Endodermal cell (in vitro differentiated cells): ENCODE results near the gene SERTM1. TPM values are rescaled to one million over a fixed set of nuclear protein-coding genes. Genes with fewer than 3 reads are reported as not detected.

Experiments
- DNase-seq: peaks from one replicate; pipeline ENCODE4 v3.0.0-alpha.2; 2017
- H3K27ac ChIP-seq: 2 replicates; pipeline ENCODE4 v1.5.1; 2013; ENCODE audit warnings: mild to moderate bottlenecking, low read depth, low read length, moderate library complexity
- H3K27me3 ChIP-seq: 2 replicates; pipeline ENCODE4 v1.6.1; 2013; ENCODE audit warnings: mild to moderate bottlenecking, low read length, moderate library complexity; ENCODE audit not compliant: insufficient read depth, control insufficient read depth, poor library complexity, severe bottlenecking
- H3K36me3 ChIP-seq: 2 replicates; pipeline ENCODE4 v1.7.0; 2013; ENCODE audit warnings: mild to moderate bottlenecking, low read length, moderate library complexity; ENCODE audit not compliant: control insufficient read depth, insufficient read depth
- H3K4me1 ChIP-seq: one replicate; pipeline ENCODE4 v1.7.0; 2013; ENCODE audit warnings: low read length; ENCODE audit not compliant: control insufficient read depth, insufficient read depth
- H3K4me3 ChIP-seq: 2 replicates; pipeline ENCODE4 v1.5.1; 2013; ENCODE audit warnings: mild to moderate bottlenecking, low read length, moderate library complexity
- H3K9ac ChIP-seq: 2 replicates; pipeline ENCODE4 v1.6.1; 2013; ENCODE audit warnings: mild to moderate bottlenecking, low read length, moderate library complexity; ENCODE audit not compliant: poor library complexity, severe bottlenecking; ENCODE audit errors: extremely low read depth
- H3K9me3 ChIP-seq: 2 replicates; pipeline ENCODE4 v1.6.1; 2013; ENCODE audit warnings: mild to moderate bottlenecking, low read length, moderate library complexity; ENCODE audit not compliant: control insufficient read depth
- H3K27ac Mint-ChIP-seq: 2 replicates; pipeline ENCODE4 v1.8.0; 2020; ENCODE audit warnings: mixed read lengths
- H3K27me3 Mint-ChIP-seq: 2 replicates; pipeline ENCODE4 v1.8.0; 2021; ENCODE audit warnings: mild to moderate bottlenecking, mixed read lengths; ENCODE audit not compliant: insufficient read depth
- H3K36me3 Mint-ChIP-seq: 2 replicates; pipeline ENCODE4 v1.8.0; 2020; ENCODE audit warnings: low read depth, mixed read lengths
- H3K4me1 Mint-ChIP-seq: 2 replicates; pipeline ENCODE4 v1.8.0; 2020; ENCODE audit warnings: mixed read lengths
- H3K4me3 Mint-ChIP-seq: 2 replicates; pipeline ENCODE4 v1.8.0; 2020; ENCODE audit warnings: mild to moderate bottlenecking, moderate library complexity, mixed read lengths
- H3K9me3 Mint-ChIP-seq: 2 replicates; pipeline ENCODE4 v1.8.0; 2020; ENCODE audit warnings: mild to moderate bottlenecking, mixed read lengths
- CTCF ChIP-seq: fragments of 200-600 bp; sonication (generic); conservative IDR thresholded peaks from 2 replicates; pipeline ENCODE4 v1.5.0; 2021; ENCODE audit warnings: antibody characterized with exemption, mild to moderate bottlenecking
- WGBS, 2 experiments: methylation state at CpG; one replicate each; pipeline versions ENCODE4 v1.1.5 to v1.1.7; 2013; ENCODE audit warnings: missing lambda C conversion rate in 2 of 2, mixed read lengths in 1 of 2; ENCODE audit not compliant: insufficient coverage in 1 of 2, insufficient read length in 1 of 2; 5-methylcytosine and 5-hydroxymethylcytosine counted together
- total RNA-seq, 2 donors: library from RNA; stranded (reverse); fragmentation: NEBNext Ultra II Directional in 1 of 2; extraction: Animal tissue kit (Norgen Biotek cat#: 25700) in 1 of 2; gene quantifications; 2 replicates in 1 of 2; 3 replicates in 1 of 2; pipeline ENCODE4 v1.2.1, GENCODE V29; 2021

The SERTM1 gene
- total RNA-seq, 2 donors from 2014 or later = 0.13 TPM; not detected in 1

GRCh38 chr13:36718686-36719085 is 44.9 kb downstream of the SERTM1 start:
- no peak overlapping the region for H3K4me3 ChIP-seq
- Mint-ChIP-seq H3K4me3 (no peak overlapping the region), H3K27me3 (no peaks in the 10 kb centered on the region), H3K9me3 (no peaks in the 10 kb centered on the region), H3K4me1 (peaks cover 15% of the 10 kb centered on the region), H3K36me3 (no peaks in the 10 kb centered on the region), H3K27ac (no peak overlapping the region)
- TF ChIP-seq CTCF = no peak
- DNase-seq = no peak
- no peaks in the 10 kb centered on the region for H3K27me3 ChIP-seq
- no peak overlapping the region for H3K27ac ChIP-seq
- H3K9ac ChIP-seq = no peak overlapping the region
- WGBS, 2 experiments = 91 to 100% methylated on average over 4 of the region's 4 CpGs
- H3K36me3 ChIP-seq = no peaks in the 10 kb centered on the region
- peaks cover 3% of the 10 kb centered on the region for H3K4me1 ChIP-seq
- no peaks in the 10 kb centered on the region for H3K9me3 ChIP-seq

- H3K27ac Mint-ChIP-seq = no peak overlapping the region
Observed at GRCh38 chr13:36724141-36724540, 50.3 kb downstream of the SERTM1 start.

GRCh38 chr13:36725936-36726335 is 52.1 kb downstream of the SERTM1 start:
- H3K27ac Mint-ChIP-seq = no peak overlapping the region
- H3K4me1 Mint-ChIP-seq = no peaks in the 10 kb centered on the region
- no peaks in the 10 kb centered on the region for H3K36me3 ChIP-seq
- H3K4me3 Mint-ChIP-seq = no peak overlapping the region
- no peaks in the 10 kb centered on the region for H3K36me3 Mint-ChIP-seq
- TF ChIP-seq CTCF = no peak
- DNase-seq = no peak
- 90 to 100% methylated on average over 2 of the region's 2 CpGs for WGBS, 2 experiments
- H3K27ac ChIP-seq = no peak overlapping the region
- H3K9me3 ChIP-seq = no peaks in the 10 kb centered on the region
- H3K4me3 ChIP-seq = no peak overlapping the region
- H3K4me1 ChIP-seq = no peaks in the 10 kb centered on the region
- H3K9ac ChIP-seq = no peak overlapping the region
- no peaks in the 10 kb centered on the region for H3K27me3 ChIP-seq
- H3K27me3 Mint-ChIP-seq = no peaks in the 10 kb centered on the region
- H3K9me3 Mint-ChIP-seq = no peaks in the 10 kb centered on the region

More at GRCh38 chr13:36724141-36724540, 50.3 kb downstream of the SERTM1 start:
- Histone ChIP-seq H3K4me3 (no peak overlapping the region), H3K27me3 (no peaks in the 10 kb centered on the region), H3K36me3 (no peaks in the 10 kb centered on the region), H3K9me3 (no peaks in the 10 kb centered on the region), H3K9ac (no peak overlapping the region), H3K4me1 (no peaks in the 10 kb centered on the region), H3K27ac (no peak overlapping the region)
- Mint-ChIP-seq H3K4me1 (no peaks in the 10 kb centered on the region), H3K9me3 (no peaks in the 10 kb centered on the region), H3K36me3 (no peaks in the 10 kb centered on the region), H3K4me3 (no peak overlapping the region), H3K27me3 (no peaks in the 10 kb centered on the region)
- 80 to 92% methylated on average over 1 to 2 of the region's 2 CpGs for WGBS, 2 experiments
- peak; percentile 59 for TF ChIP-seq CTCF
- no peak for DNase-seq
